Measurements from ENCODE around the gene FLOT1. TPM values are rescaled to one million over a fixed set of nuclear protein-coding genes. Genes with fewer than 3 reads are reported as not detected.

The FLOT1 gene
- polyA plus RNA-seq, 1 donor (not counting 4 experiments of a cell fraction or from before 2014, with no cell fraction given): 21.6 TPM

DNA sequence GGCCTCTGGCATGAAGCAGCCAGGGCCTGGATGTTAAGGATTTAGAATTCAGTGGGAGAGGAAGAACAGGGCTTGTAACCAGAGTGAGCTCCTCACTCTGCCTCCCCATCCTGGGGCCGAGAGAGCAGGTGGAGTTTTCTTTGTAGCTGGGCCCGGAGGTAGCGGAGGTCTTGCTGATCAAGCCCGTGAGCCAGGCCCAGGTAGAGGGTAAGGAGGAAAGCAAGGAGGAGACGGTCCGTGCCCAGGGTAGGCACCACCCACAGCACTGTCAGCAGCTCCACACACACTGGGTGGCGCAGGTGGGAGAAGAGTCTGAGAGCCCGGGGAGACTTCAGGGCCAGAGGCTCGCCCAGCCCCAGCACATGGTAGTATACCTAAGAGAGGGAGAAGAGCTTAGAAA lies 53.9 kb downstream of the FLOT1 start:
- DNase-seq (ENCODE audit: low read depth, low spot score) (no peak), FAIRE-seq (no peak)
- H3K4me1 ChIP-seq (ENCODE audit: control insufficient read depth, extremely low read depth, insufficient read depth, low read length): peaks cover 33% of the 10 kb centered on the region
- H3K9me1 ChIP-seq (ENCODE audit: control insufficient read depth, extremely low read depth, insufficient read depth, low read length): no peaks in the 10 kb centered on the region
- TF ChIP-seq EZH2 (IDR thresholded peaks at IDR 0.05; ENCODE audit: low read length): no peak
- TF ChIP-seq CTCF (optimal IDR thresholded peaks at IDR 0.05 in 1 of 3, IDR thresholded peaks at IDR 0.05 in 1 of 3, conservative IDR thresholded peaks at IDR 0.05 in 1 of 3; ENCODE audit: extremely low read depth in 1 of 3, insufficient read depth in 2 of 3, low read length in 3 of 3): peak in 1 of 3 experiments; percentile 7
- H3K4me2 ChIP-seq (ENCODE audit: control insufficient read depth, extremely low read depth, insufficient read depth, low read depth, low read length): peak overlapping the region; percentile 98
- H3K4me3 ChIP-seq (ENCODE audit: control insufficient read depth in 2 of 3, extremely low read depth in 1 of 3, insufficient read depth in 2 of 3, low read depth in 1 of 3, low read length in 3 of 3): peak overlapping the region; percentile 82 to 90 (median 87)
- peaks cover 56% of the 10 kb centered on the region for H3K79me2 ChIP-seq (ENCODE audit: control insufficient read depth, insufficient read depth, low read length)
- H3K36me3 ChIP-seq (ENCODE audit: control insufficient read depth in 2 of 2, extremely low read depth in 1 of 2, insufficient read depth in 2 of 2, low read length in 2 of 2): peaks cover 4 to 16% of the 10 kb centered on the region in 2 experiments
- peak overlapping the region; percentile 94 for H3K27ac ChIP-seq (ENCODE audit: control insufficient read depth, insufficient read depth, low read length)
- peak overlapping the region; percentile 97 for H3K9ac ChIP-seq (ENCODE audit: control insufficient read depth, extremely low read depth, insufficient read depth, low read length)
- H4K20me1 ChIP-seq (ENCODE audit: control insufficient read depth, extremely low read depth, insufficient read depth, low read length): no peaks in the 10 kb centered on the region
- H2AFZ ChIP-seq (ENCODE audit: control insufficient read depth, low read length): no peak overlapping the region
- H3K27me3 ChIP-seq (ENCODE audit: control insufficient read depth, extremely low read depth, insufficient read depth, low read length): no peaks in the 10 kb centered on the region
- H3K9me3 ChIP-seq (ENCODE audit: control insufficient read depth, low read depth, low read length): no peaks in the 10 kb centered on the region
- dilution Hi-C loops (cut with MboI; ENCODE audit: extremely low pct_ligation_motif_present, low sequenced_read_pairs): no loop called here

DNA sequence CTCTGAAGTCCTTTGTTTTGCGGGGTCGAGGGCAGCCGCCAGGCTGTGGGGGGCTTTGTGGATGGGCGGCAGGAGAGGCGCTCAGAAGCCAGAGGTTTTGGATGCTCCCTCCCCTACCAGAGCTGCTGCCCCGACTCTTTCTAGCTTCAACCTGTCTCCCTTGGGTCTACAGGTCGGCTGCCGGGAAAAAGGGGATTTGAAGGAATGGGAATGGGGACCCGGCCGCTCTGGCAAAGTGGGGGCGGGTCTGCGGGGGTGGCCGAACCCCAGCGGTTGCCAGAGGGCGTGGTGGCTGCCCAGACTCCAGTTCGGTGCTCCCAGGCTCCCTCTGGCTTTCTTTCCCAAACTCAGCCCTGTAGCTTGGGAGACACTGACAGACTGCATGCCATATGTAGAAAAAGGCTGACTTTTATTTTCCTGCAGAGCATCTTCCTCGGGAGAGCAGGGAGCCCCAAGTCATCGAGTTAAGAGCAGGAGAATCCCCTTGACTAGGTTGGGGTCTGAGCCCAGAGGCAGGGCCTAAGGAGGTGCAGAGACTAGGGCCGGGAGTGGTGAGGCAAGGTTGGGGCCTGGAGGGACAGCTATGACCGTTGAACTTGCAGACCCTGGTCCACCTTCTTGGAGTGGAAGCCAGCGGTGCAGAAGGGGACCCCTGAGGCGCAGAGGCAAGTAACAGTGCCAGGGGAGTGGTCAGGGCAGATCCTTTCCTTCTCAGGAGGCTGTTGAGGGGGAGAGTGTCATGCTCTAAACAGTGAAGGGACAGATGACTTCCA lies 54.6 kb downstream of the FLOT1 start:
- FAIRE-seq (no peak), DNase-seq (ENCODE audit: low read depth, low spot score) (no peak)
- peak in 1 of 3 experiments; percentile 30 for TF ChIP-seq CTCF (optimal IDR thresholded peaks at IDR 0.05 in 1 of 3, IDR thresholded peaks at IDR 0.05 in 1 of 3, conservative IDR thresholded peaks at IDR 0.05 in 1 of 3; ENCODE audit: extremely low read depth in 1 of 3, insufficient read depth in 2 of 3, low read length in 3 of 3)
- TF ChIP-seq EZH2 (IDR thresholded peaks at IDR 0.05; ENCODE audit: low read length): no peak
- peaks cover 63% of the 10 kb centered on the region for H3K79me2 ChIP-seq (ENCODE audit: control insufficient read depth, insufficient read depth, low read length)
- peaks cover 35% of the 10 kb centered on the region for H3K4me1 ChIP-seq (ENCODE audit: control insufficient read depth, extremely low read depth, insufficient read depth, low read length)
- dilution Hi-C loops (cut with MboI; ENCODE audit: extremely low pct_ligation_motif_present, low sequenced_read_pairs): no loop called here
- peak overlapping the region; percentile 97 for H3K9ac ChIP-seq (ENCODE audit: control insufficient read depth, extremely low read depth, insufficient read depth, low read length)
- peak overlapping the region; percentile 98 for H3K4me2 ChIP-seq (ENCODE audit: control insufficient read depth, extremely low read depth, insufficient read depth, low read depth, low read length)
- H3K27me3 ChIP-seq (ENCODE audit: control insufficient read depth, extremely low read depth, insufficient read depth, low read length): no peaks in the 10 kb centered on the region
- no peaks in the 10 kb centered on the region for H4K20me1 ChIP-seq (ENCODE audit: control insufficient read depth, extremely low read depth, insufficient read depth, low read length)
- H3K27ac ChIP-seq (ENCODE audit: control insufficient read depth, insufficient read depth, low read length): peak overlapping the region; percentile 94
- peaks cover 7 to 23% of the 10 kb centered on the region in 2 experiments for H3K36me3 ChIP-seq (ENCODE audit: control insufficient read depth in 2 of 2, extremely low read depth in 1 of 2, insufficient read depth in 2 of 2, low read length in 2 of 2)
- no peaks in the 10 kb centered on the region for H3K9me1 ChIP-seq (ENCODE audit: control insufficient read depth, extremely low read depth, insufficient read depth, low read length)
- H3K9me3 ChIP-seq (ENCODE audit: control insufficient read depth, low read depth, low read length): no peaks in the 10 kb centered on the region
- peak overlapping the region; percentile 82 to 90 (median 87) for H3K4me3 ChIP-seq (ENCODE audit: control insufficient read depth in 2 of 3, extremely low read depth in 1 of 3, insufficient read depth in 2 of 3, low read depth in 1 of 3, low read length in 3 of 3)
- H2AFZ ChIP-seq (ENCODE audit: control insufficient read depth, low read length): no peak overlapping the region

Measured in keratinocyte (primary cell).